K562 (cell line): ENCODE measurements around the gene APOL3. TPM values are rescaled to one million over a fixed set of nuclear protein-coding genes. Genes with fewer than 3 reads are reported as not detected.

Experiments
- EGR1 ChIP-seq: fragments of 450-650 bp; conservative IDR thresholded peaks from 2 replicates; pipeline ENCODE4 v1.6.1; 2017; ENCODE audit warnings: mild to moderate bottlenecking
- ETV1 ChIP-seq: fragments of 450-650 bp; conservative IDR thresholded peaks from 2 replicates; pipeline ENCODE4 v1.6.1; 2016; ENCODE audit warnings: missing genetic modification characterization, control low read depth, low read depth, missing compliant biosample characterization
- HNRNPK ChIP-seq: fragments of 200-400 bp; formaldehyde crosslinking; IDR thresholded peaks from one replicate; pipeline ENCODE4 v1.6.1; 2018; ENCODE audit warnings: mild to moderate bottlenecking, low read depth, low read length; ENCODE audit not compliant: poor library complexity, severe bottlenecking
- HSF4 ChIP-seq: fragments of 250-450 bp; sonication (Bioruptor Pico); IDR thresholded peaks from 2 replicates; pipeline ENCODE4 v2.1.2; 2022; ENCODE audit warnings: mild to moderate bottlenecking, moderate library complexity, borderline replicate concordance
- KDM4B ChIP-seq, 2 experiments: fragments of 450-650 bp in 1 of 2; sonication (generic) in 1 of 2; IDR thresholded peaks; 2 replicates each; pipeline ENCODE4 v1.6.1; 2016 to 2017; ENCODE audit warnings: borderline replicate concordance in 2 of 2, antibody characterized with exemption in 1 of 2, low read depth in 1 of 2, mild to moderate bottlenecking in 1 of 2
- KLF10 ChIP-seq: fragments of 250-450 bp; sonication (Bioruptor Pico); IDR thresholded peaks from 2 replicates; pipeline ENCODE4 v1.6.1; 2021; ENCODE audit warnings: matching md5 sums
- MEF2D ChIP-seq: conservative IDR thresholded peaks from 2 replicates; pipeline ENCODE4 v1.6.1; 2016; ENCODE audit warnings: low read depth, missing genetic modification characterization, missing compliant biosample characterization
- NR2C2 ChIP-seq, 2 experiments: fragments of 200-800 bp in 1 of 2; sonication (Bioruptor generic) in 1 of 2; sonication (generic) in 1 of 2; formaldehyde crosslinking in 1 of 2; IDR thresholded peaks; 2 replicates each; pipeline versions ENCODE4 v1.6.1 to v1.8.0; 2016 to 2022; ENCODE audit warnings: mild to moderate bottlenecking in 1 of 2, missing compliant biosample characterization in 1 of 2, missing genetic modification characterization in 1 of 2, missing genetic modification reagents in 1 of 2
- PHTF2 ChIP-seq: fragments of 250-450 bp; sonication (Bioruptor Pico); IDR thresholded peaks from 2 replicates; pipeline ENCODE4 v1.5.0; 2021; ENCODE audit warnings: mild to moderate bottlenecking
- RB1 ChIP-seq: fragments of 450-650 bp; IDR thresholded peaks from 2 replicates; pipeline ENCODE4 v1.6.1; 2017; ENCODE audit warnings: low read depth, mild to moderate bottlenecking
- ZNF146 ChIP-seq: IDR thresholded peaks from one replicate; pipeline ENCODE4 v1.6.1; 2018; ENCODE audit warnings: missing compliant biosample characterization; ENCODE audit not compliant: unreplicated experiment
- polyA plus RNA-seq, 8 experiments: library from polyadenylated mRNA; depleted of rRNA in 4 of 8; stranded (reverse) in 5 of 8; unstranded in 3 of 8; fragments of >200 nt; fragmentation: Nextera tagmentation in 2 of 8; fragmentation: Illumina TruSeq in 1 of 8; extraction: Ambion mirVana in 2 of 8; extraction: Trizol in 1 of 8; gene quantifications; 2 replicates each; pipeline versions ENCODE4 v1.2.1 to v1.2.3, GENCODE V29; 2011 to 2014; ENCODE audit warnings: inconsistent platforms in 1 of 8, missing spikeins in 1 of 8
- total RNA-seq, 7 experiments: library from RNA; depleted of rRNA in 6 of 7; stranded (reverse); fragments of >200 nt in 6 of 7; fragmentation: Illumina TruSeq in 2 of 7; extraction: Trizol in 2 of 7; gene quantifications; 2 replicates each; pipeline versions ENCODE4 v1.2.1 to v1.2.3, GENCODE V29; 2011 to 2021; ENCODE audit warnings: low replicate concordance in 1 of 7
- TF ChIP-seq, protein P1 (sequence below), 3 experiments: fragments of 200-800 bp in 1 of 3; fragments of 250-450 bp in 1 of 3; fragments of 450-650 bp in 1 of 3; sonication (Bioruptor Pico) in 1 of 3; sonication (Bioruptor generic) in 1 of 3; formaldehyde crosslinking in 1 of 3; IDR thresholded peaks; 2 replicates each; pipeline versions ENCODE4 v1.6.1 to v1.8.0; 2016 to 2022; ENCODE audit warnings: mild to moderate bottlenecking in 2 of 3, missing genetic modification characterization in 2 of 3, missing compliant biosample characterization in 1 of 3, moderate library complexity in 1 of 3
- TF ChIP-seq, protein P2 (sequence below): fragments of 450-650 bp; IDR thresholded peaks from 2 replicates; pipeline ENCODE4 v1.7.0; 2016; ENCODE audit warnings: borderline replicate concordance
- TF ChIP-seq, protein P3 (sequence below), 2 experiments: IDR thresholded peaks; 2 replicates each; pipeline ENCODE4 v1.6.1; 2011; ENCODE audit warnings: borderline replicate concordance in 1 of 2, control low read depth in 1 of 2, low read depth in 1 of 2, low read length in 1 of 2, mild to moderate bottlenecking in 1 of 2, mixed read lengths in 1 of 2, moderate library complexity in 1 of 2; ENCODE audit not compliant: insufficient read depth in 1 of 2, insufficient read length in 1 of 2, poor library complexity in 1 of 2, severe bottlenecking in 1 of 2; ENCODE audit errors: extremely low read depth in 1 of 2
- TF ChIP-seq, protein P4 (sequence below): fragments of 450-650 bp; formaldehyde crosslinking; conservative IDR thresholded peaks from 2 replicates; pipeline ENCODE4 v1.4.0; 2022; ENCODE audit warnings: mild to moderate bottlenecking, missing genetic modification characterization

Gene APOL3
- total and polyA plus RNA-seq, 9 of the 15 experiments (the other 6 are each of a cell fraction or from before 2014, with no cell fraction given), result 0.25 to 1.1 (median 0.56) TPM; not detected in 1

DNA sequence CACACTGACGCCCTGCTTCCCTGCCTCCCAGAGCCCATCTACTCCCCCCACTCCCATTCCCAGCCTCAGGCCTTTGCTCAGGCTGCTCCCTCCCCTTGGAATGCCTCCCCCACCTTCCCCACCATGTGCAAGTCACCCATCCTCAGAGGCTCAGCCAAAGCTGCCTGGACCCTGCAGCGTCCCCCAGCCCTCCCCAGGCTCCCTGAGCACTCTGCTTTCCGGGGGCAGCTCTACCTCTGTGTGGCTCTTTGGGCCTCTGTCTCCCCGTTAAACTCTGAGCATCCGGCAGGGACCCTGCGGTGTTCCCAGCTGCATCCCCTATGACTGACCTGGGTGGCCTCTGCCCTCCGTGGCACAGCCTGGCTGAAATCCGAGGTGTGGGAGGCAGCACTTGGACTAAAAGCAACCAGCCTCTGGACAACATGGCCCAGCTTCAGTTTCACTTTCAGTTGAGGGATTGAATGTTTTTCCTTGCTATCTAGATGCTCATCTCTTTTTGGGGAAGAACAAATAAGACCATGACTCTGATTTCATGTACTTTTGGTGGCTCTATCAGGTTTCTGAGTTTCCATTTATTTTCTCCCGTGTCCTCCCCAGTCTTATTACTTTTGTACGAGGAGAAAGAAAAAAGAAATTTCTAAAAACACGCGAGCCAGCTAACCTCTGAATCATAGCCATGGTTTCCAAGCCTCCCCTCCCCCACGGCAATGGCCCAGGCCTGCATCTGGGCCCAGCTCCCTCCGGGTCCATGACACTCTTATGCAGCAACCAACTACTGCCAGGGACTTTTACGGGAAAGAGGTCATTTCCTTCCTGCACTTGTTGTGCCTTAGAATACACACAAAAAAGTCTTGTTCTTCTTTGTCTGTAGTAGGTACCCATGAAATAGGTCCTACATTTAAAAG, 3.8 kb downstream of the APOL3 start (continued):
- TF ChIP-seq, protein P1, sequence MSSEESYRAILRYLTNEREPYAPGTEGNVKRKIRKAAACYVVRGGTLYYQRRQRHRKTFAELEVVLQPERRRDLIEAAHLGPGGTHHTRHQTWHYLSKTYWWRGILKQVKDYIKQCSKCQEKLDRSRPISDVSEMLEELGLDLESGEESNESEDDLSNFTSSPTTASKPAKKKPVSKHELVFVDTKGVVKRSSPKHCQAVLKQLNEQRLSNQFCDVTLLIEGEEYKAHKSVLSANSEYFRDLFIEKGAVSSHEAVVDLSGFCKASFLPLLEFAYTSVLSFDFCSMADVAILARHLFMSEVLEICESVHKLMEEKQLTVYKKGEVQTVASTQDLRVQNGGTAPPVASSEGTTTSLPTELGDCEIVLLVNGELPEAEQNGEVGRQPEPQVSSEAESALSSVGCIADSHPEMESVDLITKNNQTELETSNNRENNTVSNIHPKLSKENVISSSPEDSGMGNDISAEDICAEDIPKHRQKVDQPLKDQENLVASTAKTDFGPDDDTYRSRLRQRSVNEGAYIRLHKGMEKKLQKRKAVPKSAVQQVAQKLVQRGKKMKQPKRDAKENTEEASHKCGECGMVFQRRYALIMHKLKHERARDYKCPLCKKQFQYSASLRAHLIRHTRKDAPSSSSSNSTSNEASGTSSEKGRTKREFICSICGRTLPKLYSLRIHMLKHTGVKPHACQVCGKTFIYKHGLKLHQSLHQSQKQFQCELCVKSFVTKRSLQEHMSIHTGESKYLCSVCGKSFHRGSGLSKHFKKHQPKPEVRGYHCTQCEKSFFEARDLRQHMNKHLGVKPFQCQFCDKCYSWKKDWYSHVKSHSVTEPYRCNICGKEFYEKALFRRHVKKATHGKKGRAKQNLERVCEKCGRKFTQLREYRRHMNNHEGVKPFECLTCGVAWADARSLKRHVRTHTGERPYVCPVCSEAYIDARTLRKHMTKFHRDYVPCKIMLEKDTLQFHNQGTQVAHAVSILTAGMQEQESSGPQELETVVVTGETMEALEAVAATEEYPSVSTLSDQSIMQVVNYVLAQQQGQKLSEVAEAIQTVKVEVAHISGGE (CRISPR knock-in tag; IDR thresholded peaks at IDR 0.05), result no peak
- TF ChIP-seq EGR1, result no peak
- TF ChIP-seq MEF2D (tag), result no peak
- no peak for TF ChIP-seq RB1
- TF ChIP-seq ETV1 (tag), result no peak
- TF ChIP-seq HNRNPK, result no peak
- TF ChIP-seq, protein P2, sequence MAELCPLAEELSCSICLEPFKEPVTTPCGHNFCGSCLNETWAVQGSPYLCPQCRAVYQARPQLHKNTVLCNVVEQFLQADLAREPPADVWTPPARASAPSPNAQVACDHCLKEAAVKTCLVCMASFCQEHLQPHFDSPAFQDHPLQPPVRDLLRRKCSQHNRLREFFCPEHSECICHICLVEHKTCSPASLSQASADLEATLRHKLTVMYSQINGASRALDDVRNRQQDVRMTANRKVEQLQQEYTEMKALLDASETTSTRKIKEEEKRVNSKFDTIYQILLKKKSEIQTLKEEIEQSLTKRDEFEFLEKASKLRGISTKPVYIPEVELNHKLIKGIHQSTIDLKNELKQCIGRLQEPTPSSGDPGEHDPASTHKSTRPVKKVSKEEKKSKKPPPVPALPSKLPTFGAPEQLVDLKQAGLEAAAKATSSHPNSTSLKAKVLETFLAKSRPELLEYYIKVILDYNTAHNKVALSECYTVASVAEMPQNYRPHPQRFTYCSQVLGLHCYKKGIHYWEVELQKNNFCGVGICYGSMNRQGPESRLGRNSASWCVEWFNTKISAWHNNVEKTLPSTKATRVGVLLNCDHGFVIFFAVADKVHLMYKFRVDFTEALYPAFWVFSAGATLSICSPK, result no peak
- TF ChIP-seq, protein P3, sequence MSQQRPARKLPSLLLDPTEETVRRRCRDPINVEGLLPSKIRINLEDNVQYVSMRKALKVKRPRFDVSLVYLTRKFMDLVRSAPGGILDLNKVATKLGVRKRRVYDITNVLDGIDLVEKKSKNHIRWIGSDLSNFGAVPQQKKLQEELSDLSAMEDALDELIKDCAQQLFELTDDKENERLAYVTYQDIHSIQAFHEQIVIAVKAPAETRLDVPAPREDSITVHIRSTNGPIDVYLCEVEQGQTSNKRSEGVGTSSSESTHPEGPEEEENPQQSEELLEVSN (IDR thresholded peaks at IDR 0.05; ENCODE audit: borderline replicate concordance in 1 of 2, extremely low read depth in 1 of 2, insufficient read depth in 1 of 2, insufficient read length in 1 of 2, low read depth in 1 of 2, low read length in 1 of 2, poor library complexity in 1 of 2, severe bottlenecking in 1 of 2), result no peak
- TF ChIP-seq NR2C2 (CRISPR knock-in tag; IDR thresholded peaks at IDR 0.05), result no peak
- peak; percentile 26; the same call in 1 of the 2 replicates for TF ChIP-seq NR2C2 (tag; IDR thresholded peaks at IDR 0.05)
- TF ChIP-seq HSF4 (CRISPR knock-in tag), result no peak
- no peak for TF ChIP-seq KDM4B (IDR thresholded peaks at IDR 0.05; ENCODE audit: borderline replicate concordance in 2 of 2, low read depth in 1 of 2)
- no peak for TF ChIP-seq ZNF146 (CRISPR knock-in tag)
- TF ChIP-seq KLF10, result no peak
- TF ChIP-seq PHTF2 (CRISPR knock-in tag), result no peak
- TF ChIP-seq, protein P4, sequence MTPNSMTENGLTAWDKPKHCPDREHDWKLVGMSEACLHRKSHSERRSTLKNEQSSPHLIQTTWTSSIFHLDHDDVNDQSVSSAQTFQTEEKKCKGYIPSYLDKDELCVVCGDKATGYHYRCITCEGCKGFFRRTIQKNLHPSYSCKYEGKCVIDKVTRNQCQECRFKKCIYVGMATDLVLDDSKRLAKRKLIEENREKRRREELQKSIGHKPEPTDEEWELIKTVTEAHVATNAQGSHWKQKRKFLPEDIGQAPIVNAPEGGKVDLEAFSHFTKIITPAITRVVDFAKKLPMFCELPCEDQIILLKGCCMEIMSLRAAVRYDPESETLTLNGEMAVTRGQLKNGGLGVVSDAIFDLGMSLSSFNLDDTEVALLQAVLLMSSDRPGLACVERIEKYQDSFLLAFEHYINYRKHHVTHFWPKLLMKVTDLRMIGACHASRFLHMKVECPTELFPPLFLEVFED, result no peak
